K562 treated with DMSO at 1 percent for 4 hours (cell line): ENCODE results near the gene TPSG1. TPM values are rescaled to one million over a fixed set of nuclear protein-coding genes. Genes with fewer than 3 reads are reported as not detected.

Experiments
- total RNA-seq: library from RNA; unstranded; fragments of 300-600 nt; gene quantifications from 2 replicates; pipeline ENCODE4 v1.2.3, GENCODE V29; 2022; ENCODE audit not compliant: insufficient read depth

The TPSG1 gene
- not detected in 2 replicates for total RNA-seq

DNA sequence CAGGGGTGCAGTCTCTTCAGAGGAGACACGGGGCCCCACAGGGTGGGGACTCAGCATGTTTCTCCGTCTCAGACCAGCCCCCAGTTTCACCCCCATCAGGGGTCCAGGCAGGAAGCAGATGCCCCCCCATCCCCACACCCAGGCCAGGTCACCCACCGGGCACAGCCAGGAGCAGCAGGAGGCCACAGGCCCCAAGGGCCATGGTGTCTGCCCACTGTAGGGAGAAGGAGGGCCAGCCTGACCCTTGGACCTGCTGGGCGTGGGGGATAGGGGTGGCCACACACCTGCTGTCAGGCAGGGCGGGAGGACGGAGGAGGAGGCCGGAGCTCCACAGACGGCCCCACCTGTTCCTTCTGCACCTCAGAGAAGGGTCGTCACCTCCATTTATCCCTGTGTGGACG lies at the start of gene TPSG1:
Gene TPSG1 (minus strand): TSS at position 218 of the 401 bp plus-strand sequence. CDS start 16 bp downstream, at position 202.

DNA sequence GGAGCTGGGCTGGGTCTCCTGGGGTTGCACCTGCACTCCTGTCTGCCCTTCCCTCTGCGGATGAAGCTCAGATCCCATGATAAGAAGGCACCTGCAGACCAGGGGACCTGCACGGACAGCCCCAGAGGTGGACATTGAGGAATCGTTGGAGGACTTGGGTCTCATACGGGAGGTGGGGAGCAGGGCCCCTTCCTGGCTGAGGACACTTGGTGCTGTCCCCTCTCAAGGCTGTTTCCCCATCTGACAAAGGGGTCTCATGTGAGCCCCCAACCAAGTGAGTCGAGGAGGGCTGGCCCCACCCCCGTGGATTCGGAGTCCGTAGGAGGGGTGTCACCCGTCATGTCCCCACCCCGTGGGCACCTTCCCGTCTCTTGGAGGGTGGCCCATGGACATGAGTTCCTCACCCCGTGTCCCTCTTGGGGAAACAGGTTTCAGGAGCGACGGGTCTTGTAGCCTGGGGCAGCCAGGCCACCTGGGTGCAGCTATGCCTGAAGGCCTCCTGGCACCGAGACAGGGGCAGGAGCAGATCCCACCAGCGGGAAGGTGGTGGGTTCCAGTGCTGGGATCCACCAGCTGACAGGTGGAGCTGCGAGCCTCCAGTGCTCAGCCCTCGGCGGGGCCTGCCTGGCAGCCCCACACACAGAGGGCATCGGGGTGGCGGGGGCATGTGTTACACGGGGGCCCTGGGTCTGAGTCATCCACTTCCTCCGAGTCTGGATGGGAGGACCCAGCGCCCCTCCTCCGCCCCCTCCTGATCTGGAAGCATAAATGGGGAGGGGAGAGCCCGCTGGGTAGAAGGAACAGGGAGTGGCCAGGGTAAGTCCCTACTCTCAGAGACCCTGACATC lies 30.4 kb upstream of the TPSG1 start, which contains the start of gene TPSD1:
Gene TPSD1 (plus strand): TSS at position 794 of the 847 bp plus-strand sequence. CDS start 212 bp downstream, outside the sequence.

DNA sequence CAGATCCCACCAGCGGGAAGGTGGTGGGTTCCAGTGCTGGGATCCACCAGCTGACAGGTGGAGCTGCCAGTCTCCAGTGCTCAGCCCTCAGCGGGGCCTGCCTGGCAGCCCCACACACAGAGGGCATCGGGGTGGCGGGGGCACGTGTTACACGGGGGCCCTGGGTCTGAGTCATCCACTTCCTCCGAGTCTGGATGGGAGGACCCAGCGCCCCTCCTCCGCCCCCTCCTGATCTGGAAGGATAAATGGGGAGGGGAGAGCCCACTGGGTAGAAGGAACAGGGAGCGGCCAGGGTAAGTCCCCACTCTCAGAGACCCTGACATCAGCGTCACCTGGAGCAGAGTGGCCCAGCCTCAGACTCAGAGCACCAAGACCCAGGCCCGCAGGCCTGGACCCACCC lies 15.4 kb upstream of the TPSG1 start, which contains the start of gene TPSAB1:
Gene TPSAB1 (plus strand): TSS at position 270 of the 400 bp plus-strand sequence. CDS start 234 bp downstream, outside the sequence.

DNA sequence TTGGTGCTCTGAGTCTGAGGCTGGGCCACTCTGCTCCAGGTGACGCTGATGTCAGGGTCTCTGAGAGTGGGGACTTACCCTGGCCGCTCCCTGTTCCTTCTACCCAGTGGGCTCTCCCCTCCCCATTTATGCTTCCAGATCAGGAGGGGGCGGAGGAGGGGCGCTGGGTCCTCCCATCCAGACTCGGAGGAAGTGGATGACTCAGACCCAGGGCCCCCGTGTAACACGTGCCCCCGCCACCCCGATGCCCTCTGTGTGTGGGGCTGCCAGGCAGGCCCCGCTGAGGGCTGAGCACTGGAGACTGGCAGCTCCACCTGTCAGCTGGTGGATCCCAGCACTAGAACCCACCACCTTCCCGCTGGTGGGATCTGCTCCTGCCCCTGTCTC lies 5.0 kb upstream of the TPSG1 start, which contains the start of gene TPSB2:
Gene TPSB2 (minus strand): TSS at position 101 of the 387 bp plus-strand sequence. CDS start 233 bp downstream, outside the sequence.

Other genes starting within 250 kb of the TPSG1 start
- gene SOX8, start 243.5 kb downstream of the TPSG1 start, total RNA-seq, result not detected in 2 replicates
- gene SSTR5, start 152.5 kb downstream of the TPSG1 start, total RNA-seq, result not detected in 2 replicates
- not detected in 2 replicates for gene C1QTNF8, start 129.0 kb downstream of the TPSG1 start, total RNA-seq
- gene CACNA1H, start 72.2 kb downstream of the TPSG1 start, total RNA-seq, result 0.30 TPM in 1 of 2 replicates, not detected in the other
- not detected in 2 replicates for gene TPSB2, start 4.9 kb upstream of the TPSG1 start, total RNA-seq
- gene TPSAB1, start 15.4 kb upstream of the TPSG1 start, total RNA-seq, result not detected in 2 replicates
- not detected in 2 replicates for gene TPSD1, start 30.8 kb upstream of the TPSG1 start, total RNA-seq
- 70.3 and 70.7 TPM in 2 replicates for gene UBE2I, start 84.4 kb upstream of the TPSG1 start, total RNA-seq
- 7.1 and 9.3 TPM in 2 replicates for gene BAIAP3, start 108.4 kb upstream of the TPSG1 start, total RNA-seq
- gene TSR3, start 126.6 kb upstream of the TPSG1 start, total RNA-seq, result 58.6 and 74.0 TPM in 2 replicates
- gene GNPTG, start 126.7 kb upstream of the TPSG1 start, total RNA-seq, result 25.5 and 25.7 TPM in 2 replicates
- 23.3 and 28.4 TPM in 2 replicates for gene UNKL, start 189.4 kb upstream of the TPSG1 start, total RNA-seq
- 20.7 TPM in 2 replicates for gene UQCC4, start 195.5 kb upstream of the TPSG1 start, total RNA-seq
- not detected in 2 replicates for gene PERCC1, start 205.8 kb upstream of the TPSG1 start, total RNA-seq
- gene CCDC154, start 219.3 kb upstream of the TPSG1 start, total RNA-seq, result 0.69 TPM in 1 of 2 replicates, not detected in the other
- 145 and 149 TPM in 2 replicates for gene CLCN7, start 249.8 kb upstream of the TPSG1 start, total RNA-seq